SW 1271 (cell line): ENCODE measurements around the gene C10orf62.
"Not testable (repeated sequence)": the region's sequence is repeated elsewhere in the genome, so short reads cannot be mapped to it uniquely, and the experiment has no call there.

Experiments used
- DNase-seq, 2 experiments: peaks; one replicate each; lab custom pipeline; 2025; lab: John Stamatoyannopoulos, UW

C10orf62 gene

GRCh38 chr10:97627731-97628130 lies 38.2 kb downstream of the C10orf62 start:
- DNase-seq = no peak

- no peak for DNase-seq
Measured at GRCh38 chr10:97628228-97628627, 38.7 kb downstream of the C10orf62 start.

- no peak for DNase-seq
Measured at GRCh38 chr10:97629289-97629688, 39.8 kb downstream of the C10orf62 start.

DNA sequence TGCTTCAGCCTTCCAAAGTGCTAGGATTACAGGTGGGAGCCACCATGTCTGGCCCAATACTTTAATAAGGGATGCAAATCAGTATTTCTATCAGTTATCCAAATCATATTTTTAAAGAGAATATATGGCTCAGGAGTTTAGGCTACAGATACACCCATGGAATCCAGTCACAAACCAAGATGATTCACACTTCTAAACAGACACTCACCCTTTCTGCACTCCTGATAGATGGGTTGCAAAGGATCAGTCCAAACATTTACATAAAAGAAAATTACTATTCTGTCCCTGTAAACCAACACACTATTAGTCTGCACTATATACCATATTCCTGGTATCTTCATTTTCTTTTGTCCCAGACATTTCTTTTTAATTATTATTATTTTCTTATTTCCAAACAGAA lies 41.6 kb downstream of the C10orf62 start:
- DNase-seq = no peak

DNA sequence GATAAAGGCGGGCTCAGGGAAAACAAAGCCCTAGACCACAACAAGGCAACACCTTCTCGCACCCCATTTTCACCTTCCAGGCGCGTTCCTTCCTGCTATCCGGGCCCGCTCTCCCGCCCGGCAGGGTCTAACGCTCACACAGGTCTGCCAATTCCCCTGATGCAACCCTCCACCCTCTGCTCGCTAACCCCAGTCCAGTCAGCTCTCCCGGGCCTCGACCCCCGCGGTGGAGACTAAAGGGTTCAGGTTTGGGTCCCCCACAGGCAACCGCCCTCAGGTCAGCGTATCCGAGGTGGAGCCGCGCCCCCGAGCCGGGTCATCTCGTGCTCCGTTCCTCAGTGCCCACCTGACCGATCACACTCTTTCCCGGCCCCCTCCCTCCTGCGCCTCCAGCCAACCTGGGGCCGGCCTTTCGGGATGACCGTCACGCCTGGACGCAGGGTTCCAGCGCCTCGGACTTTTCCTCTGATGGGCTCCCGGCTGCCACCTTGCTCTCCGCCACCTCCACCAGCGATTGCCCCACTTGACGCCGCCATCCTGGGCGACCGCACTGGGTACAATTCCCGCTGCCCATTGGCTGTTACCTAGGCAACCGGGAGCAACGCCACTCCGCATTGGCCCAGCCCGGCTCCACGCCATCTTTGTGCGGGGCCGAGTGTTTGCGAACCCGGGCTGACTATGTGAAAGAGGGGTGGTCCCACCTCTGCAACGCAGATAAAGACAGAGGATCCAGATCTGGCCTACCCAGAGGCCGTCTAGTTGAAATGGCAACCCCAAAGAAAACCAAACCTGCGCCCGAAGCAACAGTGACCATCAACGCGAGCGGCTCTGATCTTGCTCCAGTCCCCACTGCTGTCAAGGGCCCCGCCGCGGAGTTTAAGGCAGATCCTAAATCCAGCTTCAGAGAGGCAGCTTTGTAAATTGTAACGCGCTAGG lies 43.7 kb downstream of the C10orf62 start, which contains the start of gene MORN4:
MORN4 (minus strand) TSS at position 552 of the 936 bp plus-strand sequence. CDS start 13,847 bp downstream, outside the sequence.
- DNase-seq = peak; percentile 72 to 87

DNA sequence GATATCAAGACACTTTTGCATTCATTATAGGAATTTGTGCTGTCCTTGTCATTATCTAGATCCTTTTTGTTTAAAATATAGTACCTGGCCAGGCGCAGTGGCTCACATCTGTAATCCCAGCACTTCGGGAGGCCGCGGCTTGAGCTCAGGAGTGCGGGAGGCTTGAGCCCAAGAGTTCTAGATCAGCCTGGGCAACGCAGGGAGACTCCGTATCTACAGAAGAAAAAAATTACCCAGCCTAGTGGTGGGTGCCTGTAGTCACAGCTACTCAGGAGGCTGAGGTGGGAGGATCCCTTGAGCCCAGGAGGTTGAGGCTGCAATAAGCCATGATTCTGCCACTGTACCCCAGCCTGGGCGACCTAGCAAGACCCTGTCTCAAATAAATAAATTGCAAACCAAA lies 44.4 kb downstream of the C10orf62 start:
- DNase-seq = peak; percentile 29 to 39

DNA sequence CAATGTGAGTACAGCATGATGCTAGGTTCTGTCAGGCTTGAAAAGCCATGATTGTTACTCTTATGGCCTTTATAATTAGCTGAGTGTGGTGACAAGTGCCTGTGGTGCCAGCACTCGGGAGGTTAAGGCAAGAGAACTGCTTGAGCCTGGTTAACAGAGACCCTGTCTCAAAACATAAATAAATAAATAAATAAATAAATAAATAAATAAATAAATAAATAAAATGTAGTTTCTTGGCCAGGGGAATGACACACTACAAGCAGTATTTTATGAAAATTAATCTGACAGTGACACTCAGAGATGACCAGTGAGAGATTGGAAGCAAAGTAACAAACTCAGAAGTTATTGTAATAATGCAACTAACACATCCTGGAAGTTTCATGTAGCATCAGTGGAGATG lies 46.1 kb downstream of the C10orf62 start:
- no peak for DNase-seq

DNA sequence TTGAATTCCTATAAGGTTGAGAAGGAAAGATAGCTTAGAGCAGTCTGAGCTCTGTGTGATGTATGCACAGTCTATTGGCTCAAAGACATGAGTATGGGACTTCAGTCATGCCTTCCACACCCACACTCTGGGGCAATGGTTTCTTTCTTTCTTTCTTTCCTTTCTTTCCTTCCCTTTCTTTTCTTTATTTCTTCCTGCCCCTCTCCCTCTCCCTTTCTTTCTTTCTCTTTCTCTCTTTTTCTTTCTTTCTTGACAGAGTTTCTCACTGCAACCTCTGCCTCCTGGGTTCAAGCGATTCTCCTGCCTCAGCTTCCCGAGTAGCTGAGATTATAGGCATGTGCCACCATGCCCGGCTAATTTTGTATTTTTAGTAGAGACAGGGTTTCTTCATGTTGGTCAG lies 49.6 kb downstream of the C10orf62 start:
- DNase-seq = not testable (repeated sequence)

GRCh38 chr10:97640174-97640867 lies 50.8 kb downstream of the C10orf62 start, which contains the start of gene PI4K2A:
PI4K2A (plus strand) TSS chr10:97640671; CDS start chr10:97640743, 72 bp downstream.
- peak; percentile 89 to 97 for DNase-seq
